Heart left ventricle (tissue), 16 donors: ENCODE measurements around the gene PLBD1. TPM values are rescaled to one million over a fixed set of nuclear protein-coding genes. Genes with fewer than 3 reads are reported as not detected.

ENCODE experiments used
- ATAC-seq, 4 donors: fragments of 200-7000 bp; cut with Tn5 transposase; one replicate each; pipeline ENCODE4 v1.9.1; 2020 to 2022; ENCODE audit warnings: moderate library complexity in 4 of 4, mild to moderate bottlenecking in 3 of 4, moderate number of reproducible peaks in 1 of 4
- DNase-seq, 5 donors: peaks; one replicate each; pipeline ENCODE4 v3.0.0-alpha.2; 2020
- H3K27ac ChIP-seq, 12 donors: fragments of 200-600 bp; sonication (generic) in 4 of 12; one replicate each; pipeline versions ENCODE4 v1.5.0 to v1.8.0; 2016 to 2022; ENCODE audit warnings: mild to moderate bottlenecking in 2 of 12
- H3K27me3 ChIP-seq, 9 donors: fragments of 200-600 bp; sonication (generic) in 2 of 9; one replicate each; pipeline versions ENCODE4 v1.5.1 to v1.8.0; 2016 to 2022; ENCODE audit warnings: mild to moderate bottlenecking in 3 of 9
- H3K36me3 ChIP-seq, 9 donors: fragments of 200-600 bp; sonication (generic) in 2 of 9; one replicate each; pipeline versions ENCODE4 v1.5.0 to v1.8.0; 2018 to 2022; ENCODE audit warnings: mild to moderate bottlenecking in 2 of 9
- H3K4me1 ChIP-seq, 12 donors: fragments of 200-600 bp; sonication (generic) in 4 of 12; one replicate each; pipeline versions ENCODE4 v1.5.0 to v1.8.0; 2016 to 2022; ENCODE audit warnings: mild to moderate bottlenecking in 3 of 12
- H3K4me3 ChIP-seq, 12 donors: fragments of 200-600 bp; sonication (generic) in 4 of 12; one replicate each; pipeline versions ENCODE4 v1.5.0 to v1.8.0; 2017 to 2022; ENCODE audit warnings: mild to moderate bottlenecking in 9 of 12, moderate library complexity in 4 of 12
- H3K9me3 ChIP-seq, 12 donors: fragments of 200-600 bp; sonication (generic) in 4 of 12; one replicate each; pipeline versions ENCODE4 v1.5.0 to v1.8.0; 2016 to 2022; ENCODE audit warnings: mild to moderate bottlenecking in 1 of 12
- CTCF ChIP-seq, 12 donors: fragments of 200-600 bp; sonication (generic) in 4 of 12; IDR thresholded peaks; one replicate each; pipeline versions ENCODE4 v1.5.0 to v1.8.0; 2018 to 2022; ENCODE audit warnings: antibody characterized with exemption in 12 of 12, mild to moderate bottlenecking in 5 of 12
- POLR2A ChIP-seq, 2 donors: fragments of 450-650 bp; IDR thresholded peaks; one replicate each; pipeline ENCODE4 v1.6.1; 2017; ENCODE audit warnings: antibody characterized with exemption in 2 of 2, mild to moderate bottlenecking in 2 of 2, moderate library complexity in 2 of 2
- WGBS, 4 donors: extraction: QIAGEN DNeasy Blood & Tissue Kit in 2 of 4; methylation state at CpG; one replicate each; pipeline versions ENCODE4 v1.1.5 to v1.1.7; 2013 to 2018; 5-methylcytosine and 5-hydroxymethylcytosine counted together
- intact Hi-C, 10 donors: fragments of 100-400 bp; cut with DNase I; formaldehyde crosslinking; loops; one replicate each; pipeline versions ENCODE4 v1.11.1 to v1.14.2; 2022
- polyA plus RNA-seq, 2 donors: library from polyadenylated mRNA; stranded (reverse); fragments of 200-250 nt; gene quantifications; one replicate each; pipeline ENCODE4 v1.2.3, GENCODE V29; 2013
- total RNA-seq, 9 donors: library from RNA; depleted of rRNA in 2 of 9; stranded (reverse); fragments of >200 nt in 2 of 9; fragmentation: NEBNext Ultra II Directional in 3 of 9; extraction: Animal tissue kit (Norgen Biotek cat#: 25700) in 3 of 9; gene quantifications; one replicate each; pipeline versions ENCODE4 v1.1.0 to v1.2.4, GENCODE V29; 2016 to 2023
- donor health status: ischemic (EF 13 %, LVEDD 7.1; RV severe dilation, severe dysfunction).
- donor health status: healthy with polysubstance abuse.
- donor health status: DM: no; HTN: yes; CAD: no.
- donor health status: DM: no; HTN: no; CAD: no.
- donor health status: ischemic (EF 25% LVEDD 6.9; RV normal size, moderate dysfunction).
- donor health status: ischemic (EF 25% LVEDD 5.7; RV mildly dilated, moderate dysfunction).
- donor health status: healthy.
- donor health status: DM: yes; HTN: yes; CAD: no.
- donor health status: ischemic (EF 35%, LVEDD 5.7; RV mildly dilated, moderate dysfunction).
- donor health status: nonischemic (EF 11% LVEDD 7.7; RV severe dilation, severe dysfunction).
- donor health status: DM: yes; HTN: yes; CAD: no.
- donor health status: PGD.
- donor health status: ischemic (EF 29% LVEDD 5.4; RV normal size, mild dysfunction).
- donor health status: nonischemic (EF 23%, LVEDD 6.1; RV moderate dilation, normal function).

Gene PLBD1
- total and polyA plus RNA-seq, 11 donors = 6.0 to 49.1 (median 25.0) TPM

DNA sequence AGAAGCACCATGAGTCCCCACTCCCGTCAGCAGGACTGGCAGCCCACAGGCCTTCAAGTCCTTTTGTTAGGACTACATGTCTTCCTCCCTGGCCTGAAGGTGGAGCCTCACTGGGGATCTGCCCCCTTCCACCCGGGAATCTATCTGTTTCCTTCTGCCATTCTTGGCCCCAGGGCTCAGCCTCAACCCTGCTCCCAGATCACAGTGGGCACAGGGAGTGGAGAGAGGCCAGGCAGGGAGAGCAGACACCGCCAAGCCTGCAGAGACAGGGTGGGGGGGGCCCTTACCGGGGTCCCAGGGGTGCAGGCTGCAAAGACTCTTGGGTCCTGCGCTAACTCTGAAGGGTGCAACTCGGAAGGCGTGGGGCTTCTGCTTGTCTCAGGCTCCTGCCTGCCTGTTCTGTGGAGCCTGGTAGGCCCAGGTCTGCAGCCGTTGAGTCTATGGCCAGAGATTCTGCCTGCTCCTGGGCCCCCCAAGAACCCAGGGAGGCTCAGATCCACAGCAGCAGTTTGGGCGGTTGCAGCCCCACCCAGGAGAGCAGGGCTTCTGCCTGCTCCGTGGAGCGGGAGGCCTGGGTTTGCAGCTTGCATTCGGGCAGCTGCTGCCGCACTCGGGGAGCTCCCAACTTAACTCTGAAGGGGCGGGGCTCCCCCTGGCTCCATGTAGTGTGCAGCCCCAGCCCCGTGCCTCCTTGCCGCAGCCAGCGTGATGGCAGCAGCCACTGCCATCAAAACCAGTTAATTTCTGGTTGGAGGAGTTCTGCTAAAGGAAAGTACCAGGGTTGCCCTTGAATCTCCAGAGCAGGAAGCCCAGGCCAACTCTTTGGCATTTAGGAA lies 21.7 kb upstream of the PLBD1 start:
- Histone ChIP-seq H3K36me3 (no peaks in the 10 kb centered on the region), H3K27ac (no peak overlapping the region), H3K4me1 (peaks cover 0 to 9% (median 0%) of the 10 kb centered on the region in 12 donors), H3K27me3 (no peaks in the 10 kb centered on the region), H3K9me3 (peaks cover 0 to 2% (median 0%) of the 10 kb centered on the region in 12 donors), H3K4me3 (no peak overlapping the region)
- TF ChIP-seq CTCF (IDR thresholded peaks at IDR 0.05) (no peak), POLR2A (IDR thresholded peaks at IDR 0.05) (no peak)
- 84 to 90% (median 87%) methylated on average over 12 to 18 of the region's 18 CpGs for WGBS, 4 donors
- intact Hi-C loops = no loop called here
- no peak for DNase-seq
- no peak for ATAC-seq

DNA sequence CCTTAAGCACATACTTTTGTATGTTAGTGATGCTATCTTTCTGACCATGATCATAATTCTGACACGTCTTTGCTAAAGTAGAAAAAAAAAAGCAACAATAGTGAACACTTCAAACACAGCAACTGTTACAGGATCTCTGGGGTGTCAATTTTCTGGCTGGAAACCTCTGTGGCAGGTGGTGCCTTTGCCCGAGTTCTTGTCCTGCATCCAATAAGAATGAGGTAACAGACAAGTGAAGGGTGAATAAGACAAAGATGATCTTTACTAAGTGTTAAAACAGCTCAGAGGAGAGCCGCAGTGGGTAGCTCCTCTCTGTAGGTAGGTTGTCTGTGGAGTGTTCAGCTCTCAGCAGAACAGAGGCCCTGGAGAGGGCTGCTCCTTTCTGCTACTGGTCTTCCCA lies 20.9 kb upstream of the PLBD1 start:
- DNase-seq = no peak
- Histone ChIP-seq H3K27me3 (no peaks in the 10 kb centered on the region), H3K9me3 (no peaks in the 10 kb centered on the region), H3K36me3 (no peaks in the 10 kb centered on the region), H3K27ac (no peak overlapping the region), H3K4me3 (no peak overlapping the region), H3K4me1 (peaks cover 0 to 9% (median 0%) of the 10 kb centered on the region in 12 donors)
- no peak for TF ChIP-seq CTCF (IDR thresholded peaks at IDR 0.05)
- TF ChIP-seq POLR2A (IDR thresholded peaks at IDR 0.05) = no peak
- intact Hi-C loops = no loop called here
- ATAC-seq = no peak
- WGBS, 4 donors = 76 to 90% (median 82%) methylated on average over 3 of the region's 3 CpGs

DNA sequence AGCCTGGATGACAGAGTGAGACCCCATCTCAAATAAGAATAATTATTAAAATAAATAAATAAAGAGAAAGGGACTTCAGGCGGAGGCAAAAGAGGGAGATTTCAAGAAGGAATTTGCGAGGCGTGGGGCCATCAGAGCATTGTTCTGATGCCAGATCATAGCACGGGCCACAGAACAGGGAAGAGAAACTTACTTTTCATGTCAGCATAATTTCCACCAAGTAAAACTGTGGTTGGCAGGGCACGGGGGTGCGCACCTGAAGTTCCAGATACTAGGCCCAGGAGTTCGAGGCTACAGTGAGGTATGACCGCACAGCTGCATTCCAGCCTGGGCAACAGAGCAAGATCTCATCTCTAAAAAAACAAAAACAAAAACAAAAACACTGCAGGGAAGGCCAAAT lies 11.0 kb upstream of the PLBD1 start:
- Histone ChIP-seq H3K27ac (no peak overlapping the region), H3K27me3 (no peaks in the 10 kb centered on the region), H3K36me3 (peaks cover 0 to 9% (median 0%) of the 10 kb centered on the region in 9 donors), H3K4me3 (no peak overlapping the region), H3K9me3 (no peaks in the 10 kb centered on the region), H3K4me1 (peaks cover 0 to 28% (median 0%) of the 10 kb centered on the region in 12 donors)
- DNase-seq (no peak), ATAC-seq (no peak)
- intact Hi-C loops = no loop called here
- no peak for TF ChIP-seq POLR2A (IDR thresholded peaks at IDR 0.05)
- TF ChIP-seq CTCF (IDR thresholded peaks at IDR 0.05) = no peak
- WGBS, 4 donors = 95 to 97% (median 96%) methylated on average over 8 of the region's 8 CpGs

DNA sequence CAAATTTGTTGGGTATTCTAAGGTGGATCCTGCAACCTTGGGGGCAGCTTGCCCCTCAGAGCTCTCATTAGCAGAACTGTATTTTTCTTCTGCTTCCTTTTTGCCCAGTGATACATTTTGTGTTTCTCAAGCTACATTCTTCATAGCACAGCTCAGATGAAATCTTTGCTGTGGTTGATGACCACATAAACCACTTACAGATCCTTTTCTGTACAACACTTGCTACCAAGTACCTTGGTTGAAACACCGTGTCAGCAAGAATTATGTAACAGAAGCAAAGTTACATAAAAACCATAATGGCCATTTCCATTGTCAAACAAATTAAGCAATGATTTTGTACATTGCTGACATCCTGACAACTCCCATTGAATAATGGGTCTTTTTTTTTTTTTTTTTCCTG lies 9.7 kb upstream of the PLBD1 start:
- Histone ChIP-seq H3K4me3 (no peak overlapping the region), H3K27me3 (no peaks in the 10 kb centered on the region), H3K27ac (no peak overlapping the region), H3K36me3 (peaks cover 0 to 5% (median 0%) of the 10 kb centered on the region in 9 donors), H3K9me3 (no peaks in the 10 kb centered on the region), H3K4me1 (peaks cover 0 to 28% (median 0%) of the 10 kb centered on the region in 12 donors)
- ATAC-seq = peak in 1 of 4 donors; percentile 45
- no peak for DNase-seq
- intact Hi-C loops = no loop called here
- 83 to 94% (median 89%) methylated on average over 1 of the region's 1 CpG for WGBS, 4 donors
- TF ChIP-seq CTCF (IDR thresholded peaks at IDR 0.05) (no peak), POLR2A (IDR thresholded peaks at IDR 0.05) (no peak)
